Mesendoderm (in vitro differentiated cells): Measurements from ENCODE around the gene RHOF.

ENCODE experiments used
- DNase-seq: peaks from one replicate; pipeline ENCODE4 v3.0.0; 2013
- H2AK5ac ChIP-seq: 2 replicates; pipeline ENCODE4 v1.6.1; 2013; ENCODE audit warnings: low read length, inconsistent platforms
- H2BK120ac ChIP-seq: 2 replicates; pipeline ENCODE4 v1.6.1; 2013; ENCODE audit warnings: low read depth, mild to moderate bottlenecking, low read length, moderate library complexity, mixed read lengths
- H2BK15ac ChIP-seq: replicated peaks from 2 replicates; pipeline ENCODE4 v1.6.1; 2013; ENCODE audit warnings: low read depth, mild to moderate bottlenecking, moderate library complexity
- H2BK5ac ChIP-seq: 2 replicates; pipeline ENCODE4 v1.6.1; 2013; ENCODE audit warnings: low read length, inconsistent platforms
- H3K18ac ChIP-seq: 2 replicates; pipeline ENCODE4 v1.6.1; 2013; ENCODE audit warnings: mild to moderate bottlenecking, low read length, mixed read lengths
- H3K23ac ChIP-seq: one replicate; pipeline ENCODE4 v1.6.1; 2013; ENCODE audit warnings: low read length
- H3K27ac ChIP-seq: 2 replicates; pipeline ENCODE4 v1.5.1; 2013; ENCODE audit warnings: low read depth, mild to moderate bottlenecking, inconsistent platforms, low read length, moderate library complexity
- H3K27me3 ChIP-seq: 2 replicates; pipeline ENCODE4 v1.6.1; 2013; ENCODE audit warnings: low read length, control low read depth, mild to moderate bottlenecking, inconsistent platforms; ENCODE audit not compliant: insufficient read depth, poor library complexity
- H3K36me3 ChIP-seq: 2 replicates; pipeline ENCODE4 v1.6.1; 2013; ENCODE audit warnings: low read length, inconsistent platforms; ENCODE audit not compliant: control insufficient read depth, insufficient read depth
- H3K4ac ChIP-seq: one replicate; pipeline ENCODE4 v1.6.1; 2013; ENCODE audit warnings: low read depth, mild to moderate bottlenecking, low read length, moderate library complexity
- H3K4me1 ChIP-seq: 2 replicates; pipeline ENCODE4 v1.6.1; 2013; ENCODE audit warnings: low read depth, low read length, inconsistent platforms; ENCODE audit not compliant: control insufficient read depth
- H3K4me2 ChIP-seq: 2 replicates; pipeline ENCODE4 v1.6.1; 2013; ENCODE audit warnings: low read length
- H3K4me3 ChIP-seq: 2 replicates; pipeline ENCODE4 v1.5.1; 2013; ENCODE audit warnings: mild to moderate bottlenecking, low read length
- H3K56ac ChIP-seq: one replicate; pipeline ENCODE4 v1.6.1; 2013; ENCODE audit warnings: low read length
- H3K79me1 ChIP-seq: 2 replicates; pipeline ENCODE4 v1.6.1; 2013; ENCODE audit warnings: low read length, inconsistent platforms
- H3K79me2 ChIP-seq: 2 replicates; pipeline ENCODE4 v1.6.1; 2013; ENCODE audit warnings: mild to moderate bottlenecking, low read length; ENCODE audit not compliant: control insufficient read depth, insufficient read depth
- H3K9ac ChIP-seq: 2 replicates; pipeline ENCODE4 v1.6.1; 2013; ENCODE audit warnings: low read length, inconsistent platforms
- H4K5ac ChIP-seq: one replicate; pipeline ENCODE4 v1.6.1; 2013; ENCODE audit warnings: low read length
- H4K8ac ChIP-seq: one replicate; pipeline ENCODE4 v1.6.1; 2013; ENCODE audit warnings: low read depth, mild to moderate bottlenecking, control low read depth, low read length, moderate library complexity
- WGBS: extraction: QIAGEN DNeasy Blood & Tissue Kit; methylation state at CpG from one replicate; pipeline ENCODE4 v1.1.7; 2013; ENCODE audit warnings: low lambda C conversion rate, missing lambda C conversion rate; ENCODE audit not compliant: insufficient coverage; ENCODE audit errors: extremely low coverage; 5-methylcytosine and 5-hydroxymethylcytosine counted together

The RHOF gene

DNA sequence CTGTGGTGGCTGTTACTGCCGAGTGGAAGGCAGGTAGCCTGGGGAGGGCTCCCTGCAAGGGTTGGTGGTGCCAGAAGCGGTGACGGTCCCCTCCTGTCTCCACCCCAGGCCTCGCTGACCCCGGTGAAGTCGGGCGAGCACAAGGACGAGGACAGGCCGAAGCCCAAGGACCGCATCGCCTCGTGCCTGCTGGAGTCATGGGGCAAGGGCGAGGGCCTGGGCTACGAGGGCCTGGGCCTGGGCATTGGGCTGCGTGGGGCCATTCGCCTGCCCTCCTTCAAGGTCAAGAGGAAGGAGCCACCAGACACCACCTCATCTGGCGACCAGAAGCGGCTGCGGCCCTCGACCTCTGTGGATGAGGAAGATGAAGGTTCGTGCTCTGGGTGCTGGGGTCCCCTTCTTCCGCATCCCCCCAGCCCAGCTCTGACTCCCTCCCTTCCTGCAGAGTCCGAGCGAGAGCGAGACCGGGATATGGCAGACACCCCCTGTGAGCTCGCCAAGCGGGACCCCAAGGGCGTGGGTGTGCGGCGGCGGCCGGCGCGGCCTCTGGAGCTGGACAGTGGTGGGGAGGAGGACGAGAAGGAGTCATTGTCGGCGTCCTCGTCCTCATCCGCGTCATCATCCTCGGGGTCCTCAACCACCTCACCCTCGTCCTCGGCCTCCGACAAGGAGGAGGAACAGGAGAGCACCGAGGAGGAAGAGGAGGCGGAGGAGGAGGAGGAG lies 23.6 kb upstream of the RHOF start:
- Histone ChIP-seq H2BK15ac (no peak overlapping the region), H3K27ac (no peak overlapping the region), H4K5ac (no peak overlapping the region), H3K9ac (no peak overlapping the region), H3K18ac (no peak overlapping the region), H3K4ac (no peak overlapping the region), H3K79me2 (peaks cover 20% of the 10 kb centered on the region), H2BK5ac (no peak overlapping the region), H3K36me3 (peaks cover 16% of the 10 kb centered on the region), H2BK120ac (no peak overlapping the region), H3K56ac (no peak overlapping the region), H2AK5ac (no peak overlapping the region), H3K23ac (no peak overlapping the region), H3K27me3 (no peaks in the 10 kb centered on the region), H3K4me3 (no peak overlapping the region), H3K79me1 (peaks cover 14% of the 10 kb centered on the region), H3K4me1 (no peaks in the 10 kb centered on the region), H3K4me2 (no peak overlapping the region), H4K8ac (no peak overlapping the region)
- WGBS = no CpG with 5 or more reads among the region's 47 CpGs
- DNase-seq = no peak

GRCh38 chr12:121815263-121815662 lies 21.8 kb upstream of the RHOF start:
- no peak for DNase-seq
- Histone ChIP-seq H4K5ac (no peak overlapping the region), H2BK120ac (no peak overlapping the region), H3K18ac (no peak overlapping the region), H3K4me2 (no peak overlapping the region), H2BK15ac (no peak overlapping the region), H3K79me2 (peaks cover 36% of the 10 kb centered on the region), H3K23ac (no peak overlapping the region), H3K36me3 (peaks cover 15% of the 10 kb centered on the region), H2BK5ac (no peak overlapping the region), H3K79me1 (peaks cover 24% of the 10 kb centered on the region), H3K4me3 (no peak overlapping the region), H3K27ac (no peak overlapping the region), H3K9ac (no peak overlapping the region), H3K27me3 (no peaks in the 10 kb centered on the region), H3K4ac (no peak overlapping the region), H3K56ac (no peak overlapping the region), H2AK5ac (no peak overlapping the region), H3K4me1 (peaks cover 7% of the 10 kb centered on the region), H4K8ac (no peak overlapping the region)
- WGBS = no CpG with 5 or more reads among the region's 8 CpGs

DNA sequence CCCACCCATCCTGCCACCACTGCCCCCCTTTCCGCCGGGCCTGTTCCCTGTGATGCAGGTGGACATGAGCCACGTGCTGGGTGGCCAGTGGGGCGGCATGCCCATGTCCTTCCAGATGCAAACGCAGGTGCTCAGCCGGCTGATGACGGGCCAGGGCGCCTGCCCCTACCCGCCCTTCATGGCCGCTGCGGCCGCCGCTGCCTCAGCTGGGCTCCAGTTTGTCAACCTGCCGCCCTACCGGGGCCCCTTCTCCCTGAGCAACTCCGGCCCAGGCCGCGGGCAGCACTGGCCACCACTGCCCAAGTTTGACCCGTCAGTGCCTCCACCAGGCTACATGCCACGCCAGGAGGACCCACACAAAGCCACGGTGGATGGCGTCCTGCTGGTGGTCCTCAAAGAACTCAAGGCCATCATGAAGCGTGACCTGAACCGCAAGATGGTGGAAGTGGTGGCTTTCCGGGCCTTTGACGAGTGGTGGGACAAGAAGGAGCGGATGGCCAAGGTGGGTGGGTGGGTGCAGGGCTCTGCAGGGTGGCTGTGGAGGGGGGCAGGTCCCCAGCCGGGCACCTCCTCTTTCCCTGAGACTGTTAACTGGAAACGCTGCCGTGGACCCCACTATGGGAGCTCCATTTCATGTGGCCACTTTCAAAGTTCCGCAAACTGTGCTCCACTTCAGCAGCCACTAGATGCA lies 21.1 kb upstream of the RHOF start:
- Histone ChIP-seq H3K4me1 (peaks cover 7% of the 10 kb centered on the region), H3K27ac (no peak overlapping the region), H3K79me1 (peaks cover 24% of the 10 kb centered on the region), H2BK120ac (no peak overlapping the region), H4K8ac (no peak overlapping the region), H3K23ac (no peak overlapping the region), H3K4me3 (no peak overlapping the region), H3K4ac (no peak overlapping the region), H2AK5ac (no peak overlapping the region), H3K56ac (no peak overlapping the region), H3K36me3 (peaks cover 12% of the 10 kb centered on the region), H2BK15ac (no peak overlapping the region), H3K27me3 (no peaks in the 10 kb centered on the region), H4K5ac (no peak overlapping the region), H3K4me2 (no peak overlapping the region), H3K18ac (no peak overlapping the region), H2BK5ac (no peak overlapping the region), H3K9ac (no peak overlapping the region), H3K79me2 (peaks cover 41% of the 10 kb centered on the region)
- DNase-seq = no peak
- WGBS = no CpG with 5 or more reads among the region's 31 CpGs

DNA sequence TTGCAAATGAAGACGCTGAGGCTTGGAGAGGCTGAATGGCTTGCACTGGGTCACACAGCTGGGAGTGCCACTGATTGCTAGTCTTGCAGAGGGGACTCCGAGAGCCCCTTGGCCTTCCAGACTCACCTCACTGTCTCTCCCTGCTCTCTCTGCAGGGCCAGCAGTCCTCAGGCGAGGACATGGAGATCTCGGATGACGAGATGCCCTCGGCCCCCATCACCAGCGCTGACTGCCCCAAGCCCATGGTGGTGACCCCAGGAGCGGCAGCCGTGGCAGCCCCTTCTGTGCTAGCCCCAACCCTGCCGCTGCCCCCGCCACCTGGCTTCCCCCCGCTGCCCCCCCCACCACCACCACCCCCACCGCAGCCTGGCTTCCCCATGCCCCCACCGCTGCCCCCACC lies 20.5 kb upstream of the RHOF start:
- Histone ChIP-seq H2BK5ac (no peak overlapping the region), H2BK15ac (no peak overlapping the region), H3K9ac (no peak overlapping the region), H3K79me1 (peaks cover 27% of the 10 kb centered on the region), H3K18ac (no peak overlapping the region), H3K27me3 (no peaks in the 10 kb centered on the region), H3K36me3 (peaks cover 12% of the 10 kb centered on the region), H3K27ac (no peak overlapping the region), H2AK5ac (no peak overlapping the region), H4K5ac (no peak overlapping the region), H3K4ac (no peak overlapping the region), H3K4me1 (peaks cover 7% of the 10 kb centered on the region), H3K79me2 (peaks cover 44% of the 10 kb centered on the region), H3K23ac (no peak overlapping the region), H3K4me2 (no peak overlapping the region), H2BK120ac (no peak overlapping the region), H3K4me3 (no peak overlapping the region), H4K8ac (no peak overlapping the region), H3K56ac (no peak overlapping the region)
- no CpG with 5 or more reads among the region's 14 CpGs for WGBS
- no peak for DNase-seq

GRCh38 chr12:121812921-121813896 lies 19.7 kb upstream of the RHOF start:
- WGBS = no CpG with 5 or more reads among the region's 25 CpGs
- Histone ChIP-seq H4K5ac (no peak overlapping the region), H2BK5ac (no peak overlapping the region), H2BK15ac (no peak overlapping the region), H3K56ac (peak overlapping the region; percentile 79), H3K9ac (peak overlapping the region; percentile 66), H3K4me1 (peaks cover 7% of the 10 kb centered on the region), H2BK120ac (no peak overlapping the region), H3K36me3 (peaks cover 12% of the 10 kb centered on the region), H3K4ac (no peak overlapping the region), H3K4me2 (peak overlapping the region; percentile 72), H2AK5ac (no peak overlapping the region), H3K4me3 (no peak overlapping the region), H3K23ac (no peak overlapping the region), H3K27me3 (no peaks in the 10 kb centered on the region), H4K8ac (no peak overlapping the region), H3K27ac (no peak overlapping the region), H3K18ac (no peak overlapping the region), H3K79me2 (peaks cover 48% of the 10 kb centered on the region), H3K79me1 (peaks cover 31% of the 10 kb centered on the region)
- no peak for DNase-seq
